K562 (cell line): ENCODE data around the gene SCN5A. TPM values are rescaled to one million over a fixed set of nuclear protein-coding genes. Genes with fewer than 3 reads are reported as not detected.
A peak's percentile ranks its signal among the peaks of the same experiment; 100 is the strongest.

ENCODE experiments used
- CHD4 ChIP-seq: fragments of 200-600 bp; sonication (generic); IDR thresholded peaks from 3 replicates; pipeline ENCODE4 v1.6.1; 2012; ENCODE audit warnings: low read depth, mild to moderate bottlenecking, mixed read lengths, low read length, inconsistent platforms; ENCODE audit not compliant: insufficient read depth, insufficient replicate concordance, poor library complexity, severe bottlenecking
- ELF4 ChIP-seq: fragments of 450-650 bp; formaldehyde crosslinking; IDR thresholded peaks from 2 replicates; pipeline ENCODE4 v1.4.0; 2022; ENCODE audit warnings: missing genetic modification characterization
- HDAC1 ChIP-seq, 2 experiments: fragments of 450-650 bp; IDR thresholded peaks; 2 replicates each; pipeline ENCODE4 v1.6.1; 2016 to 2017; ENCODE audit warnings: inconsistent platforms in 1 of 2, mild to moderate bottlenecking in 1 of 2, moderate library complexity in 1 of 2
- HNRNPK ChIP-seq: fragments of 200-400 bp; formaldehyde crosslinking; IDR thresholded peaks from one replicate; pipeline ENCODE4 v1.6.1; 2018; ENCODE audit warnings: mild to moderate bottlenecking, low read depth, low read length; ENCODE audit not compliant: poor library complexity, severe bottlenecking
- MEF2A ChIP-seq: IDR thresholded peaks from 2 replicates; pipeline ENCODE4 v1.6.1; 2011; ENCODE audit warnings: low read depth, mild to moderate bottlenecking, low read length, moderate library complexity; ENCODE audit not compliant: control insufficient read depth
- MXI1 ChIP-seq: IDR thresholded peaks from 2 replicates; pipeline ENCODE4 v1.6.1; 2011; ENCODE audit warnings: low read depth, mild to moderate bottlenecking, improper control_type of control experiment, low read length
- NELFE ChIP-seq: IDR thresholded peaks from 2 replicates; pipeline ENCODE4 v1.6.1; 2011; ENCODE audit warnings: mild to moderate bottlenecking; ENCODE audit not compliant: insufficient read depth, insufficient read length
- NRF1 ChIP-seq, 2 experiments: fragments of 450-650 bp; IDR thresholded peaks in 1 of 2; conservative IDR thresholded peaks in 1 of 2; 2 replicates each; pipeline ENCODE4 v1.6.1; 2014; ENCODE audit warnings: mild to moderate bottlenecking in 2 of 2
- NUFIP1 ChIP-seq: fragments of 450-650 bp; IDR thresholded peaks from 2 replicates; pipeline ENCODE4 v1.6.1; 2018; ENCODE audit not compliant: partially characterized antibody
- PHB2 ChIP-seq: fragments of 450-650 bp; IDR thresholded peaks from 2 replicates; pipeline ENCODE4 v1.6.1; 2017; ENCODE audit warnings: low read depth
- PTTG1 ChIP-seq: fragments of 450-650 bp; IDR thresholded peaks from 2 replicates; pipeline ENCODE4 v1.6.1; 2016; ENCODE audit warnings: low read depth, mild to moderate bottlenecking, missing genetic modification characterization, missing compliant biosample characterization
- SMARCB1 ChIP-seq: IDR thresholded peaks from 2 replicates; pipeline ENCODE4 v1.6.1; 2011; ENCODE audit warnings: improper control_type of control experiment, low read depth; ENCODE audit not compliant: insufficient read length
- SNAPC5 ChIP-seq: fragments of 250-450 bp; sonication (Bioruptor Pico); IDR thresholded peaks from 2 replicates; pipeline ENCODE4 v1.8.0; 2021; ENCODE audit warnings: moderate library complexity, mild to moderate bottlenecking, inconsistent platforms
- SREBF2 ChIP-seq: sonication (generic); formaldehyde crosslinking; IDR thresholded peaks from 2 replicates; pipeline ENCODE4 v1.4.0; 2020; ENCODE audit warnings: mild to moderate bottlenecking, missing genetic modification reagents
- TAF9B ChIP-seq: fragments of 450-650 bp; IDR thresholded peaks from 2 replicates; pipeline ENCODE4 v1.6.1; 2018; ENCODE audit warnings: mild to moderate bottlenecking; ENCODE audit not compliant: partially characterized antibody
- YY1 ChIP-seq, 3 experiments: IDR thresholded peaks; 2 replicates each; pipeline ENCODE4 v1.6.1; 2011; ENCODE audit warnings: low read length in 2 of 3, mild to moderate bottlenecking in 2 of 3, moderate library complexity in 2 of 3, borderline replicate concordance in 1 of 3, control low read depth in 1 of 3, low read depth in 1 of 3; ENCODE audit not compliant: insufficient read depth in 3 of 3, insufficient replicate concordance in 2 of 3, control insufficient read depth in 1 of 3, insufficient read length in 1 of 3; ENCODE audit errors: extremely low read depth in 1 of 3
- ZBED1 ChIP-seq: IDR thresholded peaks from 2 replicates; pipeline ENCODE4 v1.6.1; 2014
- ZFP30 ChIP-seq: fragments of 250-450 bp; sonication (Bioruptor Pico); IDR thresholded peaks from 2 replicates; pipeline ENCODE4 v1.8.0; 2022; ENCODE audit warnings: moderate library complexity, mild to moderate bottlenecking, inconsistent platforms, borderline replicate concordance
- ZFX ChIP-seq: sonication (generic); formaldehyde crosslinking; IDR thresholded peaks from 2 replicates; pipeline ENCODE4 v1.8.0; 2022; ENCODE audit warnings: mild to moderate bottlenecking, missing genetic modification reagents, moderate library complexity
- ZKSCAN3 ChIP-seq: fragments of 250-450 bp; sonication (Bioruptor Pico); IDR thresholded peaks from 2 replicates; pipeline ENCODE4 v1.4.0; 2020
- ZNF316 ChIP-seq: fragments of 450-650 bp; IDR thresholded peaks from 2 replicates; pipeline ENCODE4 v1.6.1; 2016
- ZNF592 ChIP-seq: fragments of 450-650 bp; IDR thresholded peaks from 2 replicates; pipeline ENCODE4 v1.6.1; 2017; ENCODE audit warnings: antibody characterized with exemption, mild to moderate bottlenecking
- ZNF699 ChIP-seq: fragments of 250-450 bp; sonication (Bioruptor Pico); IDR thresholded peaks from 2 replicates; pipeline ENCODE4 v1.8.0; 2021; ENCODE audit warnings: mild to moderate bottlenecking, moderate library complexity; ENCODE audit not compliant: insufficient replicate concordance
- ZZZ3 ChIP-seq: fragments of 450-650 bp; IDR thresholded peaks from 2 replicates; pipeline ENCODE4 v1.6.1; 2016; ENCODE audit warnings: antibody characterized with exemption, mild to moderate bottlenecking, moderate library complexity
- polyA plus RNA-seq, 8 experiments: library from polyadenylated mRNA; depleted of rRNA in 4 of 8; stranded (reverse) in 5 of 8; unstranded in 3 of 8; fragments of >200 nt; fragmentation: Nextera tagmentation in 2 of 8; fragmentation: Illumina TruSeq in 1 of 8; extraction: Ambion mirVana in 2 of 8; extraction: Trizol in 1 of 8; gene quantifications; 2 replicates each; pipeline versions ENCODE4 v1.2.1 to v1.2.3, GENCODE V29; 2011 to 2014; ENCODE audit warnings: inconsistent platforms in 1 of 8, missing spikeins in 1 of 8
- total RNA-seq, 7 experiments: library from RNA; depleted of rRNA in 6 of 7; stranded (reverse); fragments of >200 nt in 6 of 7; fragmentation: Illumina TruSeq in 2 of 7; extraction: Trizol in 2 of 7; gene quantifications; 2 replicates each; pipeline versions ENCODE4 v1.2.1 to v1.2.3, GENCODE V29; 2011 to 2021; ENCODE audit warnings: low replicate concordance in 1 of 7

Gene SCN5A
- total and polyA plus RNA-seq, 9 of the 15 experiments (the other 6 are each of a cell fraction or from before 2014, with no cell fraction given): 0.07 to 1.4 (median 0.21) TPM; not detected in 2

- TF ChIP-seq ZFX (CRISPR knock-in tag) (no peak), PTTG1 (tag) (no peak), SREBF2 (no peak), ZNF699 (no peak), MEF2A (no peak), SNAPC5 (CRISPR knock-in tag) (no peak), SMARCB1 (no peak), NUFIP1 (no peak), ZZZ3 (no peak), NRF1 (conservative IDR thresholded peaks at IDR 0.05 in 1 of 2, IDR thresholded peaks at IDR 0.05 in 1 of 2) (no peak), HDAC1 (IDR thresholded peaks at IDR 0.05) (0 out of 4 replicates have a peak, but pooled peaks of 1 of the 2 experiments have one; percentile 42), PHB2 (no peak), ZNF592 (no peak), ZNF316 (no peak), HNRNPK (no peak), YY1 (IDR thresholded peaks at IDR 0.05; ENCODE audit: borderline replicate concordance in 1 of 3, control insufficient read depth in 1 of 3, extremely low read depth in 1 of 3, insufficient read depth in 3 of 3, insufficient read length in 1 of 3, insufficient replicate concordance in 2 of 3, low read depth in 1 of 3, low read length in 2 of 3) (peak in 1 of 3 experiments; percentile 30), MXI1 (0 out of 2 replicates have a peak, but pooled peaks have one; percentile 40), TAF9B (no peak), ELF4 (no peak), ZFP30 (no peak), CHD4 (no peak), ZKSCAN3 (CRISPR knock-in tag) (no peak), ZBED1 (no peak), NELFE (no peak)
These were observed 1.8 kb upstream of the SCN5A start (continued) for GRCh38 chr3:38651153-38651789.
